HCT116 (cell line): ENCODE results near the gene EPHB2. TPM values are rescaled to one million over a fixed set of nuclear protein-coding genes. Genes with fewer than 3 reads are reported as not detected.

Experiments
- ATAC-seq: fragments of 200-7000 bp; cut with Tn5 transposase; 2 replicates; pipeline ENCODE4 v1.9.1; 2020; ENCODE audit warnings: mild to moderate bottlenecking, moderate library complexity
- BruUV-seq: library from RNA; stranded (reverse); fragments of 400-500 nt; replicated peaks from 2 replicates; lab custom pipeline; 2021; lab: Mats Ljungman, UMichigan
- CTCF ChIA-PET: fragments of 300-600 bp; sonication (Branson Sonifier 250); formaldehyde crosslinking; loops from one replicate; lab custom pipeline; 2021; ENCODE audit warnings: antibody characterized with exemption; lab: Charles Lee
- POLR2A ChIA-PET: fragments of 300-600, 350-600 bp; sonication (Branson Sonifier 250); formaldehyde crosslinking; loops from one replicate; lab custom pipeline; 2021; ENCODE audit warnings: antibody characterized with exemption; lab: Charles Lee
- RAD21 ChIA-PET, 2 experiments: fragments of 300-600 bp; sonication (Branson Sonifier 250); formaldehyde crosslinking; loops; one replicate each; lab custom pipeline; 2023; ENCODE audit warnings: low total read pairs in 2 of 2; ENCODE audit not compliant: uncharacterized antibody in 2 of 2, unreplicated experiment in 2 of 2, low non-redundant PET in 1 of 2; lab: Charles Lee
- DNase-seq: peaks from one replicate; pipeline ENCODE4 v3.0.0-alpha.2; 2010; ENCODE audit warnings: low read depth, low spot score
- H2AFZ ChIP-seq: fragments of 200-600 bp; shearing (Covaris generic), sonication (generic); 2 replicates; pipeline ENCODE4 v1.6.1; 2017; ENCODE audit warnings: low read depth, mixed run types, mixed read lengths, antibody characterized with exemption, low read length; ENCODE audit not compliant: poor library complexity, severe bottlenecking
- H3K27ac ChIP-seq: 2 replicates; pipeline ENCODE4 v1.5.1; 2012; ENCODE audit warnings: low read depth, low read length
- H3K27me3 ChIP-seq: fragments of 200-600 bp; sonication (generic); 2 replicates; pipeline ENCODE4 v1.6.1; 2016; ENCODE audit warnings: mixed run types, low read length, mixed read lengths; ENCODE audit not compliant: insufficient read depth
- H3K36me3 ChIP-seq, 2 experiments: fragments of 200-500 bp in 1 of 2; fragments of 200-600 bp in 1 of 2; sonication (Bioruptor generic) in 1 of 2; sonication (generic) in 1 of 2; 2 replicates each; pipeline versions ENCODE4 v1.5.1 to v1.6.1; 2014 to 2016; ENCODE audit warnings: low read length in 2 of 2, inconsistent platforms in 1 of 2, mixed read lengths in 1 of 2, mixed run types in 1 of 2; ENCODE audit not compliant: insufficient read depth in 2 of 2, control insufficient read depth in 1 of 2
- H3K4me1 ChIP-seq, 2 experiments: fragments of 200-600 bp in 1 of 2; sonication (generic) in 1 of 2; 2 replicates each; pipeline versions ENCODE4 v1.5.1 to v1.6.1; 2012 to 2017; ENCODE audit warnings: low read length in 2 of 2, inconsistent platforms in 1 of 2, mild to moderate bottlenecking in 1 of 2, mixed read lengths in 1 of 2, mixed run types in 1 of 2, moderate library complexity in 1 of 2; ENCODE audit not compliant: insufficient read depth in 2 of 2, control insufficient read depth in 1 of 2
- H3K4me2 ChIP-seq: fragments of 200-600 bp; sonication (generic); 2 replicates; pipeline ENCODE4 v1.6.1; 2017; ENCODE audit warnings: mixed run types, low read length, mixed read lengths
- H3K4me3 ChIP-seq, 2 experiments: fragments of 200-600 bp in 1 of 2; sonication (generic) in 1 of 2; replicated peaks in 1 of 2; 2 replicates each; pipeline ENCODE4 v1.5.1; 2011 to 2016; ENCODE audit warnings: low read length in 2 of 2, control low read depth in 1 of 2, low read depth in 1 of 2, mild to moderate bottlenecking in 1 of 2, mixed read lengths in 1 of 2, mixed run types in 1 of 2
- H3K79me2 ChIP-seq: fragments of 200-600 bp; sonication (generic); 2 replicates; pipeline ENCODE4 v1.6.1; 2017; ENCODE audit warnings: mild to moderate bottlenecking, mixed run types, low read length, moderate library complexity, mixed read lengths; ENCODE audit not compliant: insufficient read depth
- H3K9ac ChIP-seq: fragments of 200-600 bp; sonication (generic); 2 replicates; pipeline ENCODE4 v1.6.1; 2016; ENCODE audit warnings: low read length, mixed read lengths
- H3K9me2 ChIP-seq: fragments of 200-600 bp; sonication (generic), shearing (Covaris generic); 2 replicates; pipeline ENCODE4 v1.6.1; 2017; ENCODE audit warnings: mixed run types, mild to moderate bottlenecking, moderate library complexity; ENCODE audit not compliant: insufficient read depth
- H3K9me3 ChIP-seq, 2 experiments: fragments of 200-500 bp in 1 of 2; fragments of 200-600 bp in 1 of 2; sonication (Bioruptor generic) in 1 of 2; sonication (generic) in 1 of 2; 2 replicates each; pipeline ENCODE4 v1.6.1; 2014 to 2017; ENCODE audit warnings: low read length in 2 of 2, mixed read lengths in 2 of 2, inconsistent platforms in 1 of 2, low read depth in 1 of 2, mild to moderate bottlenecking in 1 of 2, mixed run types in 1 of 2, moderate library complexity in 1 of 2; ENCODE audit not compliant: control insufficient read depth in 1 of 2, insufficient read depth in 1 of 2
- H4K20me1 ChIP-seq: fragments of 200-600 bp; sonication (generic), shearing (Covaris generic); 2 replicates; pipeline ENCODE4 v1.6.1; 2017; ENCODE audit warnings: mixed run types, mild to moderate bottlenecking, moderate library complexity; ENCODE audit not compliant: insufficient read depth
- CEBPB ChIP-seq: IDR thresholded peaks from 2 replicates; pipeline ENCODE4 v1.6.1; 2012; ENCODE audit warnings: low read depth
- EZH2 ChIP-seq: fragments of 200-600 bp; sonication (generic); IDR thresholded peaks from 2 replicates; pipeline ENCODE4 v1.6.1; 2017; ENCODE audit warnings: antibody characterized with exemption, mixed run types
- SIN3A ChIP-seq: IDR thresholded peaks from 2 replicates; pipeline ENCODE4 v1.6.1; 2012; ENCODE audit warnings: low read depth
- ZFX ChIP-seq: fragments of 450-650 bp; IDR thresholded peaks from 2 replicates; pipeline ENCODE4 v1.6.1; 2017
- intact Hi-C: fragments of 100-400 bp; cut with micrococcal nuclease; formaldehyde crosslinking; loops from 2 replicates; pipeline ENCODE4 v1.10.0; 2022
- total RNA-seq: library from RNA; stranded (reverse); gene quantifications from one replicate; pipeline ENCODE4 v1.2.1, GENCODE V29; 2021; ENCODE audit not compliant: unreplicated experiment
- TF ChIP-seq, protein P1 (sequence below): IDR thresholded peaks from 2 replicates; pipeline ENCODE4 v1.6.1; 2012; ENCODE audit warnings: low read depth
- TF ChIP-seq, protein P2 (sequence below): IDR thresholded peaks from 2 replicates; pipeline ENCODE4 v1.6.1; 2012
- TF ChIP-seq, protein P3 (sequence below): IDR thresholded peaks from 2 replicates; pipeline ENCODE4 v1.6.1; 2012

Gene EPHB2
- total RNA-seq, 1 experiment from 2014 or later, result 19.5 TPM

DNA sequence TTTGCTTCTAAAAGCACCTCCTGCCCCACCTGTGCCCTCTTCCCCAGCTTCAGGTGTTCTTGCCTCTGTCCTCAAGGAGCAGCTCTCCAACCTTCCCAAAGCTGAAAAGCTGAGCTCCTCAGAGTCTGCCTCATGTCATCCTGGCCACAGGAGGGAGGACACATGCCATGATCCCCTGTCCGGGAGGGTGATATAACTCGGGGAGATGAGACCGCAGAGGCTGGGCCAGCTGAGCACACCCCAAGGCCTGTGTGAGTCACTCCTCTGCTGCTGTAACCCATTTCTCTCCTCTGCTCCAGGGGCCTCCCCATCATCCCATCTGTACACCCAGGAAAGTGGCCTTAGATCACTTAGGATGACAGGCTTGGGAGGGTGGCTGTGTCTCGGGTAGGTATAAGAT is 49.8 kb downstream of the EPHB2 start:
- no peak for DNase-seq
- BruUV-seq, result no TSS peak
- RAD21 ChIA-PET, result no interaction called here

DNA sequence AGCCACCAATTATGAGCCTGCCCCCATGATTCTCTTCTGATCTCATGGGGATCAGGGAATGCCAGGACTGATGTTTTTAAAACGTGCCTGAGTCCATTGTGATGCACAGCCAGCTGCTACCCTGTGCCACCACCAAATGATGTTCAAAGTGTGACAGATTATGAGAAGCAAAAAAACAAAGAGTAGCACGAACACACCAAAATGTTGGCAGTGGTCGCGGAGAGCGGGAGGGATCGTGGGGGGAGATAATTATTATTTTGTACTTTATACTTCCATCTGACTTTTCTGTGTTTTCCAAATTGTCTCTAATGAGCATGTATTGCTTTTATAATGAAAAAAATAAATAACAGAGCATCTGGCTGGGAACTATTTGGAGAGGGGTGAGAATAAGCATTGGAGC is 50.5 kb downstream of the EPHB2 start:
- POLR2A ChIA-PET, result no interaction called here
- intact Hi-C loops, result no loop called here
- TF ChIP-seq, protein P1, sequence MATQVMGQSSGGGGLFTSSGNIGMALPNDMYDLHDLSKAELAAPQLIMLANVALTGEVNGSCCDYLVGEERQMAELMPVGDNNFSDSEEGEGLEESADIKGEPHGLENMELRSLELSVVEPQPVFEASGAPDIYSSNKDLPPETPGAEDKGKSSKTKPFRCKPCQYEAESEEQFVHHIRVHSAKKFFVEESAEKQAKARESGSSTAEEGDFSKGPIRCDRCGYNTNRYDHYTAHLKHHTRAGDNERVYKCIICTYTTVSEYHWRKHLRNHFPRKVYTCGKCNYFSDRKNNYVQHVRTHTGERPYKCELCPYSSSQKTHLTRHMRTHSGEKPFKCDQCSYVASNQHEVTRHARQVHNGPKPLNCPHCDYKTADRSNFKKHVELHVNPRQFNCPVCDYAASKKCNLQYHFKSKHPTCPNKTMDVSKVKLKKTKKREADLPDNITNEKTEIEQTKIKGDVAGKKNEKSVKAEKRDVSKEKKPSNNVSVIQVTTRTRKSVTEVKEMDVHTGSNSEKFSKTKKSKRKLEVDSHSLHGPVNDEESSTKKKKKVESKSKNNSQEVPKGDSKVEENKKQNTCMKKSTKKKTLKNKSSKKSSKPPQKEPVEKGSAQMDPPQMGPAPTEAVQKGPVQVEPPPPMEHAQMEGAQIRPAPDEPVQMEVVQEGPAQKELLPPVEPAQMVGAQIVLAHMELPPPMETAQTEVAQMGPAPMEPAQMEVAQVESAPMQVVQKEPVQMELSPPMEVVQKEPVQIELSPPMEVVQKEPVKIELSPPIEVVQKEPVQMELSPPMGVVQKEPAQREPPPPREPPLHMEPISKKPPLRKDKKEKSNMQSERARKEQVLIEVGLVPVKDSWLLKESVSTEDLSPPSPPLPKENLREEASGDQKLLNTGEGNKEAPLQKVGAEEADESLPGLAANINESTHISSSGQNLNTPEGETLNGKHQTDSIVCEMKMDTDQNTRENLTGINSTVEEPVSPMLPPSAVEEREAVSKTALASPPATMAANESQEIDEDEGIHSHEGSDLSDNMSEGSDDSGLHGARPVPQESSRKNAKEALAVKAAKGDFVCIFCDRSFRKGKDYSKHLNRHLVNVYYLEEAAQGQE, result no peak
- TF ChIP-seq CEBPB (no peak), EZH2 (no peak), SIN3A (no peak)
- DNase-seq, result no peak
- RAD21 ChIA-PET, result no interaction called here
- no peak overlapping the region for H3K4me3 ChIP-seq
- H2AFZ ChIP-seq, result no peak overlapping the region
- H3K27me3 ChIP-seq, result no peaks in the 10 kb centered on the region
- H3K9ac ChIP-seq, result no peak overlapping the region
- H3K79me2 ChIP-seq, result no peaks in the 10 kb centered on the region
- no peaks in the 10 kb centered on the region for H4K20me1 ChIP-seq
- no peak overlapping the region for H3K27ac ChIP-seq
- BruUV-seq, result no TSS peak
- no peaks in the 10 kb centered on the region for H3K4me1 ChIP-seq
- no peak for ATAC-seq
- no peaks in the 10 kb centered on the region for H3K9me3 ChIP-seq
- H3K9me2 ChIP-seq, result no peaks in the 10 kb centered on the region
- no peaks in the 10 kb centered on the region for H3K36me3 ChIP-seq
- H3K4me2 ChIP-seq, result no peak overlapping the region
- CTCF ChIA-PET, result no interaction called here

More for the DNA sequence above, 49.8 kb downstream of the EPHB2 start:
- Histone ChIP-seq H2AFZ (no peak overlapping the region), H3K4me2 (no peak overlapping the region), H3K9me3 (no peaks in the 10 kb centered on the region), H3K9ac (no peak overlapping the region), H3K79me2 (no peaks in the 10 kb centered on the region), H3K4me3 (no peak overlapping the region), H3K4me1 (no peaks in the 10 kb centered on the region)
- intact Hi-C loops, result no loop called here
- no peak for ATAC-seq
- CTCF ChIA-PET, result no interaction called here
- no peak for TF ChIP-seq SIN3A
- TF ChIP-seq, protein P2, sequence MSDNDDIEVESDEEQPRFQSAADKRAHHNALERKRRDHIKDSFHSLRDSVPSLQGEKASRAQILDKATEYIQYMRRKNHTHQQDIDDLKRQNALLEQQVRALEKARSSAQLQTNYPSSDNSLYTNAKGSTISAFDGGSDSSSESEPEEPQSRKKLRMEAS, result no peak
- TF ChIP-seq, protein P3, sequence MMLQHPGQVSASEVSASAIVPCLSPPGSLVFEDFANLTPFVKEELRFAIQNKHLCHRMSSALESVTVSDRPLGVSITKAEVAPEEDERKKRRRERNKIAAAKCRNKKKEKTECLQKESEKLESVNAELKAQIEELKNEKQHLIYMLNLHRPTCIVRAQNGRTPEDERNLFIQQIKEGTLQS, result no peak
- no peak for TF ChIP-seq ZFX
- TF ChIP-seq, all 23 proteins: peak for 0
- Histone ChIP-seq H3K36me3 (no peaks in the 10 kb centered on the region), H3K27me3 (no peaks in the 10 kb centered on the region), H3K9me2 (no peaks in the 10 kb centered on the region), H4K20me1 (no peaks in the 10 kb centered on the region), H3K27ac (no peak overlapping the region)
- POLR2A ChIA-PET, result no interaction called here
